C1 segment of cervical spinal cord (tissue), 14 donors: Measurements from ENCODE around the gene ZNF334.
A peak's percentile ranks its signal among the peaks of the same experiment; 100 is the strongest.

Source experiments
- DNase-seq, 14 donors: peaks; one replicate each; lab custom pipeline; 2025; lab: John Stamatoyannopoulos, UW

The ZNF334 gene

GRCh38 chr20:46512943-46513844 is at the start of gene ZNF334:
TSS of gene ZNF334 (minus strand) at chr20:46513559. CDS start at chr20:46512102, 1,457 bp downstream.
- DNase-seq = peak in 13 of 14 donors; percentile 4 to 77 (median 33)

DNA sequence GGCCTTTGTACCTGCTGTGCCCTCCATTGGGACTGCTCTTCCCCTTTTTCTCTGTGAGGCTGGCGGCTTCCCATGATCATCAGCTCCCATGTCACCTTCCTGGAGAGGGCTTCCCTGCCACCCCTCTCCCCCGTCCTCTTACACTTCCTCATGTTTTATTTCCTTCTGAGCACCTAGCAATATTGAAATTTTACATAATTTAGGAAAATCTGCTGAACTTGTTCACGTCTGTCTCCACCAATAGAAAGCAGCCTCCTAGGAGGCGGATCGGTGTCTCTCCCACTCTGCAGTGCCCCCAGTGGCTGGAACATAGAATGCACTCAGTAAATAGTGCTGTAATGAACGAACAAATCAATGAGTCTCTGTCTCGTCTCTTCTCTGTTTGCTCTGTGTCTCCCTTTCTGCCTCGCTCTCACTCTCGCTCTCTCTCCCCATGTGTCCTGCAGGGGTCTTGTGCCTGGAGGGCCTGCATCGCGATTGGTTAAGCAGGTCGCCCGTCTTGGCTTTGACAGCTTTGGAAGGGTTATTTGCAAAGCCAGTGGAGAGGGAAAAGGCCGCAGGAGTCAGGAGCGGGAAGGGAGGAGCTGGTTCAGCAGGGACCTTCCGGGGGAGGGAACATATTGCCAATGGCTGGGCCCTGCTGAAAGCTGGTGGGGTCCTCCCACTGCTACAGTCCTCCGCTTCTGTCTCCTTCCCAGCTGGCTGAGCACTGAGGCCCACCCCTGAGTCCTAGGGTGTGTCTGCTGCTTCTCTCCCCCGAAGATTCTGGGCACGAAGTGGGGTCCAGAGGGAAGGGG is 49.2 kb upstream of the ZNF334 start:
- DNase-seq = peak in 12 of 14 donors; percentile 61 to 85 (median 78)

DNA sequence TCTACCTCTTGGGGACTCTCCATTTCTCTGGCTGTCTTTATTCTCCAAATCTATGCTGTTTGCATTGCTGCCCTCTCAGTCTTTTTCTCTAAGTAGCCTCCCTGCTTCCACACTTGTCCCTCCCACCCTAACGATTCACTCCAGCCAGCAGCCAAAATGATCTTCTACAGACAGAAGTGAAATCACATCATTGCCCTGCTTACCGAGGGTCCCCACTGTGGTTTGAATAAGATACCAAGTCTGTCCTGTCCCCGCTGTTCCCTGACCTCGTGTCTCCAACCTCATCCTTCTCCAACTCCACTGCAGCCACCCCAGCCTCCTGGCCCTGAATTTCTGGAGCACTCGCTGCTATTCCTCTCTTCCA is 48.6 kb upstream of the ZNF334 start:
- DNase-seq = no peak

DNA sequence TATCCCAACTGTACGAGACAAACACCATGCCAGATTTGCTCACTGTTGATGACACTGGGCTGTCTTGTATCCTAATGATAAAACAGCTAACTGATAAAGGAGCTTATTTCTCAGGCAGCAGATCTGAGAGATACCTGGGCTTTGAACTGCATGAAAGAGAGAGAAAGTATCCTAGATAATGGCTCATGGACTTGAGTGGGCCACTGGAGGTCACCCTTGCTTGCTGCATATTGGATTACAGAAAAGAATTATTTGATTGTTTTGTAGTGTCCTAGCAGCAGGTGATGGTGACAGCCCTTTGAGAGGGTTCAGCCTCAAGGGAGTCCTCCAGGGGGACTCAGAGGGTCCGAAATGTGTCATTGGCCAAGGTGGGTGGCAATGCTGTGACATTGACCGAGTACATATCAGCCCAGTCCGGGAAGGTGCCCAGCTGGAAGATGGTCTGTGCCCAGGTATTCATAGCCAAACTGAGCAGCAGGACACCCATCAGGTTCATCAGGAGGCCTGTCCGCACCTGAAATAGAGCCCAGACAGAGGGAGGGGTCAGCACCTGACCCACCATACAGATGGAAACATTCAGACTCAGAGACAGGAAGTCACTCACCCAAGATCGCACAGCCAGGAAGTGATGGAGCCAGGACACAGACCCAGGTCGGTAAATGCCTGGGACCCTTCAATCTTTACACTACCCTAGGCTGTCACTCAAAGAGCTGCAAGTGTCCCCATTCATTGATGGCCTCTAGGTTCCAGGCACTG is 46.5 kb upstream of the ZNF334 start:
- DNase-seq = peak in 4 of 14 donors; percentile 9 to 28 (median 24)

- no peak for DNase-seq
These were observed 45.6 kb upstream of the ZNF334 start for GRCh38 chr20:46559001-46559400.

DNA sequence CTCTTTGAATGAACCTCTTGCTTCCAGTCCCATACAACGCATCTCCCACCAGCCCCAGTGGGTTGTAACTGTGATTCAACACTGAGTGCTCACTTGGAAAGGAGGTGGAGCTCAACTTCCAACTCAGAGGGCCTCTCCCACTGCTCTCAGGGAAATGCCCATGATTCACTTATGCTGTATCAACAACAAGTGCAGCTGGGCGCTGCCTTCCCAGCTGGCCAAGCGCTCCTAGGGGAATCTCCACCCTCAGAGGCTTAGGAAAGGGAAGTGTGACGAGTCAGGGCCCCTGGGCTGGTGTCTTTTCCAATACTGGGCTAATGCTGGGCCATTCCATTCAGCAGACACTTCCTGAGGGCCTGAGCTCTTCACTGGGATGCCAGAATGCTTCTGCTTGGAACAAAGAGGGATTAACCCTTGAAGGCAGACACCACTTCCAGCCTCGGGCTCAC is 45.2 kb upstream of the ZNF334 start:
- peak in 2 of 14 donors; percentile 38 to 45 for DNase-seq

GRCh38 chr20:46557231-46557956 is 44.0 kb upstream of the ZNF334 start:
- no peak for DNase-seq

- no peak for DNase-seq
These were observed 42.1 kb upstream of the ZNF334 start for GRCh38 chr20:46555370-46555956.

GRCh38 chr20:46554828-46555227 is 41.5 kb upstream of the ZNF334 start:
- DNase-seq = no peak

DNA sequence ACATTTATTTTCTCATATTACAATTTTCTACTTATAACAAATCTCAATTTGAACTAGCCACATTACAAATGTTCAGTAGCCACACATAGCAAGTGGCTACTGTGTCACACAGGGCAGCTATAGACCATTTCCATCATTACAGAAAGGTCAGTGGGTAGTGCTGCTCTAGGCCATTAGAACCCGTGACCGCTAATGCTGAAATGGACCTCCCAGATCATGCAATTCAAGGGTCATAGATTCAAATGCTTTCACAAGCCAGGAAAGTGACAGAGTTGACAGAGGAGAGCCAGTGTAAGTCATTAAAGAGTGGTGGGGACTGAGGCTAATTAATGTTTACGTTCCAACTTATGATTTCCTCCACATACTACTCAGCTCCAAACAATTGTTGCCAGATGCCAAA is 40.6 kb upstream of the ZNF334 start:
- DNase-seq = no peak

DNA sequence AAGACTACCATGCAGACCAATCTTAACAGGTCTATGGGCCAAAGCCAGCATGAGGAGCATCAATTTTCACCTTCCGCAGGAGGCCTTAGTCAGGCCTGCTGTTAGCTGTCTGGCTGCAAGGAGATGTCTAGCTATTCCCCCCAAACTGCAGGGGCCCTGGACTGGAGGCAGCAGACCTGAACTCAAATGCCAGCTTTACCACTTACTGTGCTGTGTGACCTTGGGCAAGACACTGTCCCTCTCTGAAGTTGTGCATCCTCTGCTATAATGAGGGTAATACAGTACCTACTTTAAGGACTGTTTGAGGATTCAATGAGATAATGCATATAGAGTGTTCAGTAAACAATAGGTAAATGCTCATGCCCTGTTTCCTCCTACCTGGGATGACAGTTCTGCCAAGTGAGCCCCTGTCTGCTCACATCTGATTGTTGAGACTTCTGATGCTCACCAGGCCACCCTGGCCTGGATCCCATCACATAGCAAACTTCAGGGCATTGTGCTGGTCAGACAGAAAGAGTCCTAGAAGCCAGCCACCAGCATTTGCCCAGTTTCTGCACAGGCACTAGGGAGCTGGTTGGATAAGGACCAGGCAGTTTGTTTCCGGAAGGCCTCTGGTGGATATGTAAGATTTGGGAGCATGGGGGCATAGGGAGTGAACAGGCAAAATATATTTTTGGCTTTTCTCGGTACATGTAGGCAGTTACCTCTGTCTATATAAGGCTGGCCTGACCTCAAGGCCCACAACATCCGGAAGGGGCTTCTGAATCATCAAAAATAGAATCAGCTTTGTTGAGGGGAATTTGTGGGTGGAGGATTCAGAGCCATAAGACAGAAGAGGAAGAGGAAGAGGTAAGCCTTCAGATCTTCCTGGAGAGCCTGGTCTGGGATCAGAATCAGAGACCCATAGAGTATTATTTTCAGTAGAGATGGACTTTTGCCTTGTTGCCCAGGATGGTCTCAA is 39.4 kb upstream of the ZNF334 start:
- no peak for DNase-seq

GRCh38 chr20:46551522-46552381 is 38.4 kb upstream of the ZNF334 start:
- no peak for DNase-seq

DNA sequence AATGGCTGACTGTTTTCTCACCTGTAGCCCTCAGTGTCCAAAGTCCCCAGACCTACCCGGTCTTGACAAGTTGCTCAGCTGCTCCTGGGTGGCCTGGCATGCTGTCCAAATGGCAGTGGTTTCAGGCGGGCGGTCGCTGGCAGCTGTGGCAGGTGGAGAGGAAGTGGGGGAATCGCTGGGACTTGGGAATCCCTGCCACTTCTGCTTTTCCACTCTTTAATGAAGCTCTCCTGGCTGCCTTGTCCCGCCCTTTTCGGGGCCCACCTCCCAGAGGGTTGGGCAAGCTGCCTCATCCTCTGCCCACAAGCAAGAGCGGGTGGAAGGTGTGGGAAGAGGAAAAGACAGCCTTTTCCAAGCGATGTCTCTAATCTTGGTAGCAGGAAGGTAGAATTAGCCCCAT is 37.1 kb upstream of the ZNF334 start, which contains the start of gene OCSTAMP:
OCSTAMP (minus strand) TSS at position 194 of the 400 bp plus-strand sequence; CDS start at position 100, 94 bp downstream.
- no peak for DNase-seq

DNA sequence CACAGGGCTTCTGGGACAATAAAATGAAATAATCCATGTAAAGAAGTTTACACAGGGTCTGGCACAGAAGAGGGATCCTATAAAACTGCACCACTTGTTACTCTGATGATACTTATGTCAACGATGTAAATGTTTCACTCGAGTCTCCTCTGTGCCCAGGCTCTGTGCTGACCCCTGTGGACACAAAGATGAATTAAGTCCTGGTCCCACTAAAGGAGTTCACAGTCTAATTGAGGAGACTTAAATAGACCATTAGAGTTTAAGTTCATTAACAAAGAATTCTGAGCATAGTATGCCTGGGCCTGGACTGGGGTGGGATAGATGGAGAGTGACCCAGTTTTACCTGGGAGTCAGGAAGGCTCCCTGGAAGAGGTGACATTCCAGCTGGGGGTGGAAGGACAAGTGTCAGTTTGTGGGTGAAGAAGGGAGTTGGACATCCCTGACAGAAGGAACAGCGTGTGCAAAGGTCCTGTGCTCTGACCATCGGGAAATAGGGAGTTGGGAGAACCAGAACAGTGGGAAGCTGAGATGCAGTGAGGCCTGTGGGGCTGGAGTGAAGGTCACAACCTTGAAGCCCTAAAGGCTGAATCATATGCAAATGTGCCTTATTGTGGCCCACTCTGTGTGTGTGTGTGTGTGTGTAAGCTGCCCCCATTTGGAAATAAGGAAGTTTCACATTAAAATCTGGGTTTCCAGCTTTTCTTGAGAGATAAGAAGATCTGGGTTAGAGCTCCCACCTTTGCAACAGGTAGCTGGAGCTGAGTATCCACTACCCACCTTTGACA is 36.0 kb upstream of the ZNF334 start:
- DNase-seq = no peak

DNA sequence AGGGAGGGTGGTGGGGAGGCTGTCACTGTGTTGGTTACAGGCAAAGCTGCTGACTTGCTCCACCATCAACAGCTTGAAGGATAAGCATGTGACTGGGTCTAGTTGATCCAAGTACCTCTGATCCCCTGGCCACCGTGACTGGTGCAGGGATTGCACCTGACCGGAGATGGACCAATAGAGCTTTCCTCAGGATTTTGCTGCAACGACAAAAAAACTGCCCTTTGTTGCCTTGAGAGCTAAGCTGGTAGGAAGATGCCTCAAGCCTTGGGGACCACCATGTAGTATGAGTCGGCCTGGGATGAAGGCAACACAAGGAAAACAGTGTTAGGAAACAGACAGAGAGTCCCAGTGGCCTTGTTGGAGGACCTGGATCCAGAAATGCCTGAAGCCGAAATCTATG is 35.3 kb upstream of the ZNF334 start:
- no peak for DNase-seq

GRCh38 chr20:46547995-46548394 is 34.6 kb upstream of the ZNF334 start:
- DNase-seq = no peak

DNA sequence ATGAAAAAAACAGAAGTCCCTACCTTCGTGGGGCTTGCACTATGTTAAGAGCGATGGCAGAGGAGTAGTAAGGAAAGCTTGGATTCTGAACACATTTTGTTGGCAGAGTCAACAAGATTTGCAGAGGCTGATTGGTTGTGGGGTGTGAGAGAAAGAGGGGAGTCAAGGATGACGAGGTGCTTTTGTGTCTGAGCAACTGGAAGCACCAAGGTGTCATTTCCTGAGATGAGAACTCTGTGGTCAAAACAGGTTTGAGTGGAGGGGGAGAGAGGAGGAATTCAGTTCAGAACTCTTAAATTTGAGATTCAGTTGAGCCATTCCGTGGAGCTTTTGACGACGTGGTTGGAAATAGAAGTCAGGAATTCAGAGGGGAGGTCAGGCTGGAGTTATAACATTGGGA is 33.6 kb upstream of the ZNF334 start:
- DNase-seq = no peak

DNA sequence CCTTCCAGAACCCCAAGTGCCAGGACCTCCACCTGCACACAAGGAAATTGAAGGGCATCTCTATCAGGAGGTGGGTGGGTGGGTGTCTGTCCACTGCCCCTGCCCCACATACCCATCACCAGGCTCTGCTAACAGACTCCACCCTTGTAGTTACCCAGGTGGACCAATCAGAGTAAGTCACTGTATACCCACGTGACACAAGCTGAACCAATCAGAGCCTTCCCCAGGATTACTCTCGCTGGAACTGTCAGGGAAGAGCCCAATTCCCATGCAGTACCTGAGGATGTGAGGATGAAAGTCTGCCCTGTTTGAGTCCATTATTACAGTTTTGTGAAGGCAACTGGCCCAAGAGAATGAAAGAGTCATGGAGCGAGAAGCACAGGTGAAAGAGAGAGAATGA is 32.9 kb upstream of the ZNF334 start:
- no peak for DNase-seq
